ENCODE measurements around the gene ITGB1BP1.

- TF ChIP-seq POLR2AphosphoS5 (IDR thresholded peaks at IDR 0.05): no peak
- TF ChIP-seq, protein P1, sequence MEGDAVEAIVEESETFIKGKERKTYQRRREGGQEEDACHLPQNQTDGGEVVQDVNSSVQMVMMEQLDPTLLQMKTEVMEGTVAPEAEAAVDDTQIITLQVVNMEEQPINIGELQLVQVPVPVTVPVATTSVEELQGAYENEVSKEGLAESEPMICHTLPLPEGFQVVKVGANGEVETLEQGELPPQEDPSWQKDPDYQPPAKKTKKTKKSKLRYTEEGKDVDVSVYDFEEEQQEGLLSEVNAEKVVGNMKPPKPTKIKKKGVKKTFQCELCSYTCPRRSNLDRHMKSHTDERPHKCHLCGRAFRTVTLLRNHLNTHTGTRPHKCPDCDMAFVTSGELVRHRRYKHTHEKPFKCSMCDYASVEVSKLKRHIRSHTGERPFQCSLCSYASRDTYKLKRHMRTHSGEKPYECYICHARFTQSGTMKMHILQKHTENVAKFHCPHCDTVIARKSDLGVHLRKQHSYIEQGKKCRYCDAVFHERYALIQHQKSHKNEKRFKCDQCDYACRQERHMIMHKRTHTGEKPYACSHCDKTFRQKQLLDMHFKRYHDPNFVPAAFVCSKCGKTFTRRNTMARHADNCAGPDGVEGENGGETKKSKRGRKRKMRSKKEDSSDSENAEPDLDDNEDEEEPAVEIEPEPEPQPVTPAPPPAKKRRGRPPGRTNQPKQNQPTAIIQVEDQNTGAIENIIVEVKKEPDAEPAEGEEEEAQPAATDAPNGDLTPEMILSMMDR (IDR thresholded peaks at IDR 0.05): no peak
These were observed 22.9 kb downstream of the ITGB1BP1 start for GRCh38 chr2:9400268-9401058.

Measured in prostate gland (tissue), 2 donors.